ENCODE data around the gene DISP3.

DISP3 gene

GRCh38 chr1:11438996-11439395, 40.0 kb upstream of the DISP3 start:
- H3K27ac ChIP-seq: no peak overlapping the region
- DNase-seq (ENCODE audit: low read depth, low spot score): no peak
- no peaks in the 10 kb centered on the region for H3K36me3 ChIP-seq (ENCODE audit: insufficient read depth, low read length)
- no peak overlapping the region for H3K9ac ChIP-seq (ENCODE audit: insufficient read length)
- H3K4me3 ChIP-seq: no peak overlapping the region
- no peaks in the 10 kb centered on the region for H3K9me3 ChIP-seq (ENCODE audit: low read depth, low read length)
- TF ChIP-seq POLR2AphosphoS5 (IDR thresholded peaks at IDR 0.05; ENCODE audit: borderline replicate concordance, low read depth, low read length): no peak
- TF ChIP-seq EZH2 (IDR thresholded peaks at IDR 0.05): no peak
- TF ChIP-seq FOXP2 (optimal IDR thresholded peaks at IDR 0.05; ENCODE audit: control extremely low read depth, extremely low read length, insufficient read depth): no peak

- Histone ChIP-seq H3K9me3 (ENCODE audit: low read depth, low read length) (no peaks in the 10 kb centered on the region), H3K27ac (no peak overlapping the region), H3K9ac (ENCODE audit: insufficient read length) (no peak overlapping the region), H3K4me3 (no peak overlapping the region), H3K36me3 (ENCODE audit: insufficient read depth, low read length) (no peaks in the 10 kb centered on the region)
- DNase-seq (ENCODE audit: low read depth, low spot score): no peak
- no peak for TF ChIP-seq POLR2AphosphoS5 (IDR thresholded peaks at IDR 0.05; ENCODE audit: borderline replicate concordance, low read depth, low read length)
- TF ChIP-seq FOXP2 (optimal IDR thresholded peaks at IDR 0.05; ENCODE audit: control extremely low read depth, extremely low read length, insufficient read depth): no peak
- TF ChIP-seq EZH2 (IDR thresholded peaks at IDR 0.05): no peak
Observed at GRCh38 chr1:11441211-11441952, 37.6 kb upstream of the DISP3 start.

GRCh38 chr1:11443043-11443442, 35.9 kb upstream of the DISP3 start:
- DNase-seq (ENCODE audit: low read depth, low spot score): no peak
- Histone ChIP-seq H3K4me3 (no peak overlapping the region), H3K36me3 (ENCODE audit: insufficient read depth, low read length) (no peaks in the 10 kb centered on the region), H3K27ac (no peak overlapping the region), H3K9ac (ENCODE audit: insufficient read length) (no peak overlapping the region), H3K9me3 (ENCODE audit: low read depth, low read length) (no peaks in the 10 kb centered on the region)
- no peak for TF ChIP-seq EZH2 (IDR thresholded peaks at IDR 0.05)
- TF ChIP-seq FOXP2 (optimal IDR thresholded peaks at IDR 0.05; ENCODE audit: control extremely low read depth, extremely low read length, insufficient read depth): no peak
- TF ChIP-seq POLR2AphosphoS5 (IDR thresholded peaks at IDR 0.05; ENCODE audit: borderline replicate concordance, low read depth, low read length): no peak

- Histone ChIP-seq H3K9me3 (ENCODE audit: low read depth, low read length) (no peaks in the 10 kb centered on the region), H3K4me3 (no peak overlapping the region), H3K36me3 (ENCODE audit: insufficient read depth, low read length) (no peaks in the 10 kb centered on the region), H3K27ac (no peak overlapping the region), H3K9ac (ENCODE audit: insufficient read length) (no peak overlapping the region)
- DNase-seq (ENCODE audit: low read depth, low spot score): no peak
- no peak for TF ChIP-seq FOXP2 (optimal IDR thresholded peaks at IDR 0.05; ENCODE audit: control extremely low read depth, extremely low read length, insufficient read depth)
- no peak for TF ChIP-seq EZH2 (IDR thresholded peaks at IDR 0.05)
- no peak for TF ChIP-seq POLR2AphosphoS5 (IDR thresholded peaks at IDR 0.05; ENCODE audit: borderline replicate concordance, low read depth, low read length)
Observed at GRCh38 chr1:11443961-11444658, 34.8 kb upstream of the DISP3 start.

- no peak for TF ChIP-seq POLR2AphosphoS5 (IDR thresholded peaks at IDR 0.05; ENCODE audit: borderline replicate concordance, low read depth, low read length)
- TF ChIP-seq FOXP2 (optimal IDR thresholded peaks at IDR 0.05; ENCODE audit: control extremely low read depth, extremely low read length, insufficient read depth): no peak
- TF ChIP-seq EZH2 (IDR thresholded peaks at IDR 0.05): no peak
- no peak for DNase-seq (ENCODE audit: low read depth, low spot score)
- Histone ChIP-seq H3K4me3 (no peak overlapping the region), H3K9me3 (ENCODE audit: low read depth, low read length) (no peaks in the 10 kb centered on the region), H3K9ac (ENCODE audit: insufficient read length) (no peak overlapping the region), H3K27ac (no peak overlapping the region), H3K36me3 (ENCODE audit: insufficient read depth, low read length) (no peaks in the 10 kb centered on the region)
Observed at GRCh38 chr1:11444907-11445306, 34.0 kb upstream of the DISP3 start.

- no peak overlapping the region for H3K27ac ChIP-seq
- H3K36me3 ChIP-seq (ENCODE audit: insufficient read depth, low read length): no peaks in the 10 kb centered on the region
- H3K4me3 ChIP-seq: no peak overlapping the region
- H3K9ac ChIP-seq (ENCODE audit: insufficient read length): no peak overlapping the region
- TF ChIP-seq FOXP2 (optimal IDR thresholded peaks at IDR 0.05; ENCODE audit: control extremely low read depth, extremely low read length, insufficient read depth) (no peak), POLR2AphosphoS5 (IDR thresholded peaks at IDR 0.05; ENCODE audit: borderline replicate concordance, low read depth, low read length) (no peak), EZH2 (IDR thresholded peaks at IDR 0.05) (no peak)
- no peak for DNase-seq (ENCODE audit: low read depth, low spot score)
- H3K9me3 ChIP-seq (ENCODE audit: low read depth, low read length): no peaks in the 10 kb centered on the region
Observed at GRCh38 chr1:11447903-11448302, 31.1 kb upstream of the DISP3 start.

- no peak for DNase-seq (ENCODE audit: low read depth, low spot score)
- Histone ChIP-seq H3K9ac (ENCODE audit: insufficient read length) (no peak overlapping the region), H3K4me3 (no peak overlapping the region), H3K36me3 (ENCODE audit: insufficient read depth, low read length) (no peaks in the 10 kb centered on the region), H3K27ac (no peak overlapping the region), H3K9me3 (ENCODE audit: low read depth, low read length) (no peaks in the 10 kb centered on the region)
- TF ChIP-seq EZH2 (IDR thresholded peaks at IDR 0.05): no peak
- TF ChIP-seq POLR2AphosphoS5 (IDR thresholded peaks at IDR 0.05; ENCODE audit: borderline replicate concordance, low read depth, low read length): no peak
- TF ChIP-seq FOXP2 (optimal IDR thresholded peaks at IDR 0.05; ENCODE audit: control extremely low read depth, extremely low read length, insufficient read depth): no peak
Observed at GRCh38 chr1:11448373-11449099, 30.4 kb upstream of the DISP3 start.

- Histone ChIP-seq H3K4me3 (no peak overlapping the region), H3K27ac (no peak overlapping the region), H3K36me3 (ENCODE audit: insufficient read depth, low read length) (no peaks in the 10 kb centered on the region), H3K9me3 (ENCODE audit: low read depth, low read length) (no peaks in the 10 kb centered on the region), H3K9ac (ENCODE audit: insufficient read length) (no peak overlapping the region)
- TF ChIP-seq POLR2AphosphoS5 (IDR thresholded peaks at IDR 0.05; ENCODE audit: borderline replicate concordance, low read depth, low read length) (no peak), FOXP2 (optimal IDR thresholded peaks at IDR 0.05; ENCODE audit: control extremely low read depth, extremely low read length, insufficient read depth) (no peak)
- DNase-seq (ENCODE audit: low read depth, low spot score): no peak
Observed at GRCh38 chr1:11449100-11449403, 29.9 kb upstream of the DISP3 start.

Measured in SK-N-MC (cell line).